GM19239 (cell line): Measurements from ENCODE around the gene ZNF101.
A peak's percentile ranks its signal among the peaks of the same experiment; 100 is the strongest.

ENCODE experiments used
- DNase-seq: peaks from one replicate; pipeline ENCODE4 v3.0.0; 2011; ENCODE audit warnings: low spot score; ENCODE audit not compliant: insufficient read length
- FAIRE-seq: peaks from 2 replicates; lab custom pipeline; 2011; peaks lifted over from hg19 to GRCh38; lab: Jason Lieb, UNC

Gene ZNF101

DNA sequence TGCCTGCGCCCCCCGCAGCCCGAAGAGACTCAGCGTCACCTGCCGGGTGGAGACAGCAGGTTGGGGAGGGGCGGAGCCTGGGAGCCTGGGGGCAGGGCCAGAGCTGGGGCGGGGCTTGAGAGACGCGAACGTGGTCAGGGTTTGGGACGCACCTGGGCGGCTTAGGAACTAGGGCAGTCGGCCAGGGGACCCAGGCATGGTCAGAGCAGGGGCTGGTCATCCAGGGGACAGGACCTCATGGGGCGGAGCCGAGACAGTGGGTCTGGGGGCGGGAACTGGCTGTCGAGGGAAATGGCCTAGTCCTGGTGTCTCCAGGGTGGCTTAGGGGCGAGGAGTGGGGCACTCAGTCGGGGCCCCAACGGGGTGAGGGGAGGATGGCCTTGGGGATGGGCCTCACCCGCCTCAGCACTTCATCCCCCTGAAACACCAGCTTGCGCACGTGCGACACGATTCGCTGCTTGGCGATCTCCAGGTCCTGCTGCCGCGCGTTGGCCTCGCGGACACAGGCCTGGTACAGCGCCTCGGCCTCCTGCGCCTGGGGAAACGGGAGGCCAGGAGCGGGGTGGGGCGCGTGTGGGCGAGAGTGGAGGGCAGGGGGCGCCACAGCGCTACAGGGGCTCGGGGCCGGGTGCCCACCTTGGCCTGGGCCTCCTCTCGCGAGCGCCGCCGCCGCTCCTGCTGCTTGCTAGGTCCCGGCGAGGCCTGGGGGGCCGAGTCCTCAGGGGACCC lies 31.0 kb upstream of the ZNF101 start:
- DNase-seq (no peak), FAIRE-seq (no peak)

DNA sequence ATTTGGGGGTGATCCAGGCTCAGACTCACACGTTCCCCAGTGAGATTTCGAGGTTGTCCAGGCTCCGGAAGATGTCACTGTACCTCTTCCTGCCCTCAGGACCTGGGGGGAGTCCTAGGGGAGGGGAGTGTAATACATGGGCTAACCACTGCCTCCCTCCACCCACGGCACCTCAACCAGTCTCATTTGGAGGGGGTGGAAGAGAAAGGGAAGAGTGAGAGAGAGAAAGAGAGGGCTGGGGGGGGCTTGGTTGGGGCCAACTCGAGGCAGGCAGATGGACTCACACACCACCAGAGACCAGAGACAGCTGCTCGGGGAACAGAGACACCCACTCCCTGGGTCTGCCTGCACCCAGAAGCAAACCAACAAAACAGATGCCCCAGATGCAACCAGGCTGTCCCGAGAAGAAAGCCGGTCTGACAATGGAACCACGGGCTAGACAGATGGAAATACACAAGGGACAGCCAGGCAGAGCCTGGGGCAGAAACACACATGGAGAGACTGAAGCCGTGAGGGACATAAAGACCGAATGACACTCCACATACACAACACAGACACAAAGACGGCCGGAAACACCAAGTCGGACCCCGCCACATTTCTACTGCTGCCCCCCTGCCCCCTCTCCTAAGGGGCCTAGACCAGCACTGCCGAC lies 26.0 kb upstream of the ZNF101 start:
- peak; percentile 78 for FAIRE-seq

GRCh38 chr19:19643158-19644053 lies 25.2 kb upstream of the ZNF101 start, which contains the start of gene GMIP:
Gene GMIP, minus strand, starts transcription at chr19:19643657. Its CDS starts 128 bp downstream, at chr19:19643529.
- FAIRE-seq, result peak; percentile 77

More for the DNA sequence above, 26.0 kb upstream of the ZNF101 start:
- peak; percentile 74 for DNase-seq

GRCh38 chr19:19644054-19644388 lies 24.6 kb upstream of the ZNF101 start:
- FAIRE-seq (no peak), DNase-seq (no peak)

More at GRCh38 chr19:19643158-19644053, 25.2 kb upstream of the ZNF101 start, which contains the start of gene GMIP:
- peak; percentile 98 for DNase-seq

GRCh38 chr19:19645233-19645870 lies 23.3 kb upstream of the ZNF101 start:
- DNase-seq (no peak), FAIRE-seq (no peak)

DNA sequence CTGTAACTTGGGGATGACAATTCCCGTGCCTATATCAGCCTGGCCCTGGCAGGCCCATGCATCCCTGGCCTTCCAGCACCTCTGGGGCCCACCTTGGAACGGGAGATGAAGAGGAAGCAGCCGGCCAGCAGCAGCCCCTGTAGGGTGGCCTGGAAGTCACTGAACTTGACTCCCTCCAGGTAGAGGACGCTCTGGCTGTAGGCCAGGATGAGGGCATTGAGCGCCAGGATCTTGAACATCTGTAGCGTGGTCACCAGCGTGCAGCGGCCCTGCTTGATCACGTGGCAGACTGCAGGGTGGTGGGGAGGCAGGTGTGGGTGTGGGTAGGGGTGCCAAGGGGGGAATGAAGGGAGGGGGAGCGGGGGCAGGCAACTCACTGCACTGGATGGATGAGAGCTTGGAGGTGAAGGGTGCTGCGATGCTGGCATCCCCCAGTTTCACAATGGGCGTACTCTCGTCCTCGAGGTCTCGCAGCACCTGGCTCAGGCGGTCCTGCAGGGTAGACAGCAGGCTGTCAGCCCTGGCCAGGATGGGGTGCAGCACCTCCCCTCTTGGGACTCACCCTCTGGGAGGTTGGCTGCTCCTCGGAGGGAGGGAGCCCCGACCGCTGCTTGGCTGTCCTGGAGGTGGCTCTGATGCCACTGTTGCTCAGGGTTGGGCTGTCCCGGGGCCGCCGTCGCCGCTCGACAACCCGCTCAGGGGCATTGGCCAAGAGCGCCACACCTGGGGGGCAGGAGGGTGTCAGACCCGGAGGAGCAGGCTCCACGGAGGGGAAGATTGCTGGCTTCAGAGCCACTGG lies 21.4 kb upstream of the ZNF101 start:
- no peak for FAIRE-seq

GRCh38 chr19:19649155-19649554 lies 19.5 kb upstream of the ZNF101 start:
- no peak for FAIRE-seq
- DNase-seq, result no peak

More for the DNA sequence above, 21.4 kb upstream of the ZNF101 start:
- DNase-seq, result no peak

DNA sequence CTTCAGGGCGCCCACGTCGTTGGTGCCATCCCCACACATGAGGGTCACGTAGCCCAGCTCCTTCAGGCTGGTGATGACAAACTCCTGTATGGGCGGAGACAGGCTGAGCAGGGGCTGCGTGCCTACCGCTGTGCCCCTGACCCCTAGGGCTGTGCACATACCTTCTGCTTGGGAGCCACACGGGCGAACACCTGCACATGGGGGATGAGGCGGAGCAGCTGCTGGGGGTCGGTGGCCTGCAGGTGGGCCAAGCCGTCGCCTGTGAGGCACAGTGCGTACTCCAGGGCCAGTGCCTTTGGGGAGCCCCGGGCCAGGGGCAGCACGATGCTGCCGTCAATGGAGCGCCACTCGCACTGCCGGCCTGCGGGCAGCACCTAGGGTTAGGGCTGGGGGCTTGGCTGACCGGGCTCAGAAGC lies 19.1 kb upstream of the ZNF101 start:
- FAIRE-seq, result no peak
- DNase-seq, result no peak

DNA sequence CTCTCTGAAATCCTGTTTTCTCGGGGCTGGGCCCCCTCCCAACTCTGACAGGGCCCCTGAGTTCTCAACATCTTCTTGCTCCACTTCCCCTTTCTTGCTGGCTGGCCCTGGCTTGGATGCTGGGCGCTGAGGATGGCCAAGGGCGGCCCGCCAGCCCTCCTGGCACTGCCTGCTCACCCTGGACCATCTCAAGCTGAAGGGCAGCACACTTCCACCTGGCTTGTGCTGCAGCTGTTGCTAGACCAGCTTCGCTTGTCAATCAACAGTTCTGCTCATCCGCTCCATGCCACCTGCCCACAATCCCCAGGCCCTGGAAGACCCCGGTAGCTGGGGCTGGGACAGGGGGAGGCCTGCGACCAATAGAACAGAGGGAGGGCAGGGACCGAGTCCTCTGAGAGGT lies 18.3 kb upstream of the ZNF101 start:
- no peak for FAIRE-seq

DNA sequence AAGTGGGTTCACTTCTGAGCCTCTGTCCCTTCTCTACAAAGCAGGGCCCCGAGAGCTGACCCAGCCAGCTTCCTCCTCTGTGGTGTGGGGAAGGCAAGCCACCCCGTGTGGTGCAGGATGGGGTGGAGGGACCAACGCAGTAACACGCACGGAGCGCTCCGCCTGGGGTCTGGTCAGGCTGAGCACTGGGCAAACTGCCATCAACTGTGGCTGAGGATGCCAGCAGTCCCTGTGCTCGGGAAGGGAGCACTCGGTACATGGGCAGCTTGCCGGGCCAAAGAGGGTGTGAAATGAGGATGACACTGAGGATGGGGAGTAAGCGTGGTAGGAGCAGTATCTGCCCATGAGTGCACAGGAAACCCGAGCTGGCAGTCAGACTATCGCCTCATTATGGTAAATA lies 17.6 kb upstream of the ZNF101 start:
- FAIRE-seq (no peak), DNase-seq (no peak)

More for the DNA sequence above, 18.3 kb upstream of the ZNF101 start:
- DNase-seq, result no peak

GRCh38 chr19:19652482-19653295 lies 15.9 kb upstream of the ZNF101 start:
- FAIRE-seq, result no peak
- no peak for DNase-seq

DNA sequence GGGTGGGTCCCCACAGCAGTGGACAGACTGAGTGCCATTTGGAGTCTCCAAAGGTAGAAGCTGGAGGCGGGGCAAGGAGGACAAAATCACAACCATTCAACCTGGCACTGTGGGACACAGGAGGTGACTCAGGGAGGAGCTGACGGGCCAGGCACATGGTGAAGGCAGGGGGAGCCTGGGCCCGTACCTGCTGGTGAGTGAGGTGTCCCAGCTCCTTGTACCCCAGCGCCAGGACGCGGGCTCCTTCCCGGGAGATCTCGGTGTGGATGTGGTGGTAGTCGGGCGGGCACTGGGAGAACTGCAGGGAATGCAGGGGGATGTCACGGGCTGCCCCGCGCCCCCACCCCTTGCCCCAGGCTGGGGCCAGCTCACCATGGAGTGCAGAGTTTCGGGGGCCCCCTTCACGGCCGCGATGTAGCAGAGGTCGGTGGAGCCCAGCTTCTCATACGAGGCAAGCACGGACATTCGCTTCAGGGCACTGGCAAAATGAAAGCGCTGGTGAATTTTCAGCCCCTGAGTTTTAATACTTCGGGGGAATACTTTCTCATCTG lies 15.0 kb upstream of the ZNF101 start:
- FAIRE-seq (no peak), DNase-seq (no peak)

DNA sequence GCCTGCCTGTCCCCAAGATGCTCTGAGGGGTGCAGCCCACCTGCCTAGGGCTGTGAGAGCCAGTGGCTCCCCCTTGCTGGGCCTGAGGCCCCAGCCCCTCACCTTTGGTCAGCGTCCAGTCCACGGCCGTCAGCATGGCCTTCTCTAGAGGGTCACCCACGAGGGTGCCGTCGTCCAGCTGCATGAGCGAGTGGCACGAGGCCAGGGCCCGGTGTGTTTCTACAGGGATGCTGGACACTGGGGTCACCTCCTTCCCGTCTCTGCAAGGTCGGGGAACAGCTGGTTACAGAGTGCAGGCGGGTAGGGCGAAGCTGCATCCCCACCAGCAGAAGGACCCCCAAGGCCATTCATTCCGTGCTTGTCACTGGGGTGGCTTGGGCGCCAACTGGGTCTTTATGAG lies 14.2 kb upstream of the ZNF101 start:
- no peak for DNase-seq
- no peak for FAIRE-seq

DNA sequence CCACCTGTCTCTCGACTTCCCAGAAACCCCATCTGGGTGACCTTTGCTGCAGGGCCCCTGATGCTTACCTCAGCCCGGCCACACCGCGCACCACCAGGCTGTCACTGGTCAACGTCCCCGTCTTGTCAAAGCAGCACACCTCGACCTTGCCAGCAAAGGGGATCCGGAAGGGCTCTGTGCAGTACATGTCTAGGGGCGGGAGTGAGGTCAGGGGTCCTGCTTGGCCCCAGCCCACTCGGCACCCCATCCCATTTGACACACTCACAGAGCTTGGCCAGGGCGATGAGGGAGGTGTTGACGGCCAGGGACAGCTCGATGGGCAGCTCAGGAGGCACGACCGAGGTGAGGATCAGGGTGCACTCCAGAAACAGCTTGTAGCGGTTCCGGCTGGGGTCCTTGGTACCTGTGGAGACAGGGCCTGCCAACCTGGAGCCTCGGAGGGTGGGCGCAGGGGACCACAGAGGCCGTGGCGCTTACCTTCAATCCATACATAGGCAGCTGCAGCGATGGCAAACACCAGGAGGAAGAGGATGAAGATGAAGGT lies 13.5 kb upstream of the ZNF101 start:
- DNase-seq (no peak), FAIRE-seq (no peak)

- DNase-seq (no peak), FAIRE-seq (no peak)
Measured at GRCh38 chr19:19655641-19656343, 12.8 kb upstream of the ZNF101 start.

- no peak for FAIRE-seq
- peak; percentile 1 for DNase-seq
Measured at GRCh38 chr19:19656451-19657396, 11.9 kb upstream of the ZNF101 start.
